Mesodermal cell (in vitro differentiated cells): ENCODE results near the gene GNG2.
A peak's percentile ranks its signal among the peaks of the same experiment; 100 is the strongest.

Experiments
- H3K27ac ChIP-seq: 2 replicates; pipeline ENCODE4 v1.7.0; 2013; ENCODE audit warnings: mild to moderate bottlenecking, low read depth, low read length, moderate library complexity; ENCODE audit not compliant: severe bottlenecking
- H3K36me3 ChIP-seq: 2 replicates; pipeline ENCODE4 v1.7.1; 2013; ENCODE audit warnings: mild to moderate bottlenecking, low read length, moderate library complexity; ENCODE audit not compliant: control insufficient read depth, insufficient read depth
- H3K4me1 ChIP-seq: one replicate; pipeline ENCODE4 v1.7.1; 2013; ENCODE audit warnings: mild to moderate bottlenecking, low read length; ENCODE audit not compliant: insufficient read depth, control insufficient read depth, poor library complexity, severe bottlenecking
- H3K4me3 ChIP-seq: 2 replicates; pipeline ENCODE4 v1.7.0; 2013; ENCODE audit warnings: low read length, control low read depth, mild to moderate bottlenecking; ENCODE audit not compliant: insufficient read depth, poor library complexity, severe bottlenecking; ENCODE audit errors: extremely low read depth
- H3K9me3 ChIP-seq: 2 replicates; pipeline ENCODE4 v1.7.1; 2013; ENCODE audit warnings: mild to moderate bottlenecking, low read length, moderate library complexity; ENCODE audit not compliant: control insufficient read depth
- WGBS, 2 experiments: methylation state at CpG; one replicate each; pipeline ENCODE4 v1.1.5; 2013; ENCODE audit warnings: missing lambda C conversion rate in 2 of 2; ENCODE audit not compliant: insufficient coverage in 2 of 2; 5-methylcytosine and 5-hydroxymethylcytosine counted together

GNG2 gene

DNA sequence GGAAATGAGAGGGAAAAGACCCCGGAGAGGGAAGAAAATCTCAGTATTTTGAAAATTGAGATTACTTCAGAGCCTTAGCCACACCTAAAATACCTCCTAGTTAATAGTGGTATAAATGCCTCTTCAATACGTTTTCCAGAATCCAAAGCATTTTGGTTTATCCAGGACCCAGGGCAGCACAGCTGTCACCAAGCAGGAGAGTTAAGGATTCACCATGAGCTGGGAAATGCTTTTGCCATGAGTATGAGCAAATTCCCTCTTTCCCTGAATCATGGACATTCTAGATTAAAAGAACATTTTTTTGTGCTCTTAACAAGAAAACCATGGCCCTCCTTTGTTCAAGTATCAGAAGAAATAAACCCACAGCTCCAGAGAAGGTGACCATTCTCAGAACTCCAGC, 107.1 kb downstream of the GNG2 start:
- no peaks in the 10 kb centered on the region for H3K9me3 ChIP-seq
- no peaks in the 10 kb centered on the region for H3K4me1 ChIP-seq
- no peak overlapping the region for H3K4me3 ChIP-seq
- H3K27ac ChIP-seq = no peak overlapping the region
- no peaks in the 10 kb centered on the region for H3K36me3 ChIP-seq
- no CpG with 5 or more reads among the region's 2 CpGs for WGBS, 2 experiments

DNA sequence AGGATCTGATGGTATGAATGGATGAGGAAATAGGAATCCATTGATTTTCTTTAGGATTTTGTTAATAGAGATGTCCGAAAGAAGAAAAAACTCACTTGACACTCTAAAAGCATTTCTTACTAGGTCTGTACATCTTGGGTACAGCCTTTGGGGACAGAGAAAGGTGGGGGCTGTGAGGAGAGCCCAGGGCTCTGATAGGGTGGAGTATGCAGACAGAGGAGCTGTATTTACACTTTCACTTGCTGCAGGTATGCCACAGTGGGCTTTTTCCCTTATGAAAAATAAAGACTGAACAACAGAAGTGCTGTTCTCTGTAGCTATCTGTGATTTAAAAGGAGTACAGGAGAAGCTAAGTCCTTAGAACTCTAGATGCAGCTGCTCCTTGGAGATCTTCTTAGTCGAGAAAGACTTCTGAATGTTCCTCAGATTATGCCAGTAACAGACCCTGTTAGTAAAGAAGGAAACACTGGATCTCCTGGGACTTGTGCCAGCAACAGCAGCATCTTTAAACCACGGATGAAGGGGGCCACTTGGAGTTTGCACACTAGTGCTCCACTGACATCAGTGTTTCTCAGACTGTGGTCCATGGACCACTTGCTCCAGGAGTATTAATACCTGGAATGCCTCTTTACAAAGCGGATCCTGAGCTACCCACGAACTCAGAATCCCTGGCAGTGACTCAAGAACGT, 109.6 kb downstream of the GNG2 start:
- H3K4me1 ChIP-seq = no peaks in the 10 kb centered on the region
- 88 to 93% methylated on average over 5 of the region's 6 CpGs for WGBS, 2 experiments

DNA sequence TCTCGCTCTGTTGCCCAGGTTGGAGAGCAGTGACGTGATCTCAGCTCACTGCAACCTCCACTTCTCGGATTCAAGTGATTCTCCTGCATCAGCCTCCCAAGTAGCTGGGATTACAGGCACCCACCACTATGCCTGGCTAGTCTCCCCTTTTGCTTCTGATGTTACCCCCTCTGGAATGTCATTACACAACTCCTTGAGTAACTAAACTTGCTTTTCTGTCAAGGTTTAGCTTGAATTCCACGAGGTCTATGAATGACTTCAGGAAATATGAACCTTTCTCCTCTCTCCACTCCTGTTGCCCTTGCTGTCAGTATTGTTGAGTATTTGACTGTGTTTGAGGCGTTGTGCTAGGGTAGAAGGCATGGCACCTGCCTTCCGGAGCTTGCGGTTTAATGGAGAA, 112.2 kb downstream of the GNG2 start:
- no peaks in the 10 kb centered on the region for H3K9me3 ChIP-seq
- no peaks in the 10 kb centered on the region for H3K4me1 ChIP-seq
- no peak overlapping the region for H3K4me3 ChIP-seq
- H3K36me3 ChIP-seq = no peaks in the 10 kb centered on the region
- 80 to 99% methylated on average over 3 to 6 of the region's 7 CpGs for whole genome bisulfite sequencing, 2 experiments
- H3K27ac ChIP-seq = no peak overlapping the region

More for the DNA sequence above, 109.6 kb downstream of the GNG2 start:
- H3K27ac ChIP-seq = no peak overlapping the region
- no peaks in the 10 kb centered on the region for H3K9me3 ChIP-seq
- no peak overlapping the region for H3K4me3 ChIP-seq
- no peaks in the 10 kb centered on the region for H3K36me3 ChIP-seq

DNA sequence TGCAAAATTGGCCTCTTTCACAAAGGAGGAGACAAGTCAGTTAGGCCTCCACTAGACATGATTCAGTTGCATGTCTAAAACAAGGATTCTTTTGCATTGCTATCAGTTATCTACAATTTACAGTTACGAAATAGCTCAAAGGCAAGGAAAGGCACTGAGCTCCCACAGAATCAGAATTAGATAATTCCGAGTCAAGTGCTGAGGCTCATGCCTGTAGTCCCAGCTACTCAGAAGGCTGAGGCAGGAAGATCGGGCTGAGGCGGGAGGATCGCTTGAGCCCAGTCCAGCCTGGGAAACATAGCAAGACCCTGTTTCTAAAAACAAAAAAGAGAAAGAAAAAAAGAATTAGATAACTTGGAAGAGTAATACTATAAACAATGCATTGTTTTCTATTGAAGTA, 116.7 kb downstream of the GNG2 start:
- Histone ChIP-seq H3K4me3 (no peak overlapping the region), H3K27ac (no peak overlapping the region), H3K36me3 (no peaks in the 10 kb centered on the region), H3K4me1 (no peaks in the 10 kb centered on the region), H3K9me3 (no peaks in the 10 kb centered on the region)
- 94 to 97% methylated on average over 5 of the region's 5 CpGs for WGBS, 2 experiments

DNA sequence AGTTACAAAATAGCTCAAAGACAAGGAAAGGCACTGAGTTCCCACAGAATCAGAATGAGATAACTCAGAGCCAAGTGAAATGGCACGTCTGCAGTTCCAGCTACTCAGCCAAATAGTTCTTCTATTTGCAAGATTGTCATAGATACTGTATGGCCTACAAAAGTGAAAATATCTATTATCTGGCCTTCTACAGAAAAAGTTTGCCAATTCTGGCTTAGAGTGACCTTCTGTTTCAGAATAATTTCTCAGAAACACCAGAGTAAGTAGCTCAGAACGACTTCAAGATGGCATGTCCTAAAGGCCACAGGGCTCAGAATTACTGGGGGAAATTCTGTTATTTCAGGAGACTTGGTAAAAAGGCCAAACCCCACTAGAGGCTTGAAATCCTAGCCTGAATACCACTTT, 118.3 kb downstream of the GNG2 start:
- H3K4me3 ChIP-seq = no peak overlapping the region
- WGBS, 2 experiments = 40% methylated on average over 2 of the region's 2 CpGs; no CpG with 5 or more reads in 1 of the 2 experiments
- peak overlapping the region; percentile 51 for H3K27ac ChIP-seq
- H3K9me3 ChIP-seq = no peaks in the 10 kb centered on the region
- H3K4me1 ChIP-seq = no peaks in the 10 kb centered on the region
- no peaks in the 10 kb centered on the region for H3K36me3 ChIP-seq

DNA sequence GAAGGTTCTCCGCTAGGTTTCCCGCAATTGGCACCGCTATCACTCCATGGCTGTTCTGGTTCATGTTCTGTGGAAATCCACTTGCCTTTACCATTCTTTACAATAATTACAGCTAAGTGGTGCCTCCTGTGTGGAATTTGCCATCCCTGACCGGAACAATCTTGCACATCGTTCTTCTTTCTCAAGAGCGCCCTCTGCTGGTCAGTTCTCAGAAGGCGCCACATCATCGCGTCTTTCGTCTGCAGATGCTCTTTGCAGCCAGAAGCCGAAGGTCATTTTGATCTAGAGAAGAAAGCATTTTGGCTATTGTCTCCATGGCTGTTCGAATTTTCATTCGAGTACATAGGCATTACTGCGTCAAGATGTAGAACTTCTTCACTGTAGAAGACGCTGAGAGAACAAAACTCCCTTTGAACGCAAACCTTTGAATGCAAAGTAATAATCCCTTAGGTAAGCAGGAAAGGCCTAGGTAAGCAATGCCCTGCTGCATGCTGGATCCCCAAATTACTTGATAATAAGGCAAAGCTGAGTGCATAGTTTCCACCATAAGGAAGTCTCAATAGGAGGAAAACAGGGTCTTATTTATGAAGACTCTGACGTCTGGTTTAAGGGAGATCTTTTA, 118.8 kb downstream of the GNG2 start:
- H3K4me3 ChIP-seq = no peak overlapping the region
- H3K27ac ChIP-seq = peak overlapping the region; percentile 51
- 24 to 26% methylated on average over 14 to 17 of the region's 17 CpGs for WGBS, 2 experiments
- H3K4me1 ChIP-seq = no peaks in the 10 kb centered on the region
- no peaks in the 10 kb centered on the region for H3K9me3 ChIP-seq
- H3K36me3 ChIP-seq = no peaks in the 10 kb centered on the region

DNA sequence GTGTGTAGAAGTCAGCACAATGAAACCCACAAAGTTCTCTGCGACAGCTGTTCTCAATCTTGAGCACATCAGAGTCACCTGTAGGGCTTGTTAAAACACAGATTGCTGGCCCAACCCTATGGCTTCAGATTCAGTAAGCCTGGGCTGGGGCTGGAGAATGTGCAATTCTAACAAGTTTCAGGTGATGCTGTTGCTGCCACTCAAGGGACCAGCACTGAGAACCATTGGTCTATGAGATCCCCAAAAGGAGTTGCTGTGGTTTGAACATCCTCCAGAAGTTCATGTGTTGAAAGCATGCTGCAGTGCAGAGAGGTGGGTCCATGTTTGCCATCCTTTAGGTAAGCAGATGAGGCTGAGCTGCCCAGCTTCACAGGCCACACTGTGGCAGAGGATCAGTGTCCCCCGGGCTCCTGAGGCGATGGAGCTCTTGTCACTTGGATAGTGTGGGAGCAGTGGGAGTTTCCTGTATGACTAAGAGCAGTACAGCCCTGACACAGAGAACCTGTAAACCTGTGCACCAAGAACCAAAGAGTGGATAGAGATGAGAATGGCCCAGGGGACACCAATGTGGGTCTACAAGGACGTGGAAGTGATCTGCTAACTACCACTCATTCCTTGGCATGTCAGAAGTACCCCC, 120.9 kb downstream of the GNG2 start:
- no peak overlapping the region for H3K27ac ChIP-seq
- H3K4me1 ChIP-seq = no peaks in the 10 kb centered on the region
- WGBS, 2 experiments = 84 to 100% methylated on average over 3 to 4 of the region's 4 CpGs
- H3K9me3 ChIP-seq = no peaks in the 10 kb centered on the region
- no peaks in the 10 kb centered on the region for H3K36me3 ChIP-seq
- no peak overlapping the region for H3K4me3 ChIP-seq

DNA sequence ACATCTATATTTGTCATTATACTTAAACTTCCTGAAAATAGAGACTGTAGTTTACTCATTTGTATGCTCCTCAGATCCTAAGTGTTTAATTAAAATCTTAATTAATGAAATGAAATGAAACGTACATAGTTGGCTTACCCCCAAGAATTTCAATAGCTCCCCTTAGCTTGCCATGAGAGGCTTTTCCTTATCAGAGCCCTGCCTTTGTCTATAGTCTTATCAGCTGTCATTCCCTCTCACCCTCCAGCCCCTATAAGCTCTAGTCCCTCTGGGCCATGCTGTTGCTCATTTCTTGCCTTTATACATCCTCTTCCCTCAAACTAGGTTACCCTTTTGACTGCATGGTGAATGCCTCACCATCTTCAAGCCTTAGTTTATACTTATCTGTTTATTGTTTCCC, 127.8 kb downstream of the GNG2 start:
- Histone ChIP-seq H3K27ac (no peak overlapping the region), H3K4me3 (no peak overlapping the region), H3K36me3 (peaks cover 13% of the 10 kb centered on the region), H3K4me1 (peaks cover 4% of the 10 kb centered on the region), H3K9me3 (no peaks in the 10 kb centered on the region)
- WGBS, 2 experiments = 80% methylated on average over 1 of the region's 1 CpG; no CpG with 5 or more reads in 1 of the 2 experiments

DNA sequence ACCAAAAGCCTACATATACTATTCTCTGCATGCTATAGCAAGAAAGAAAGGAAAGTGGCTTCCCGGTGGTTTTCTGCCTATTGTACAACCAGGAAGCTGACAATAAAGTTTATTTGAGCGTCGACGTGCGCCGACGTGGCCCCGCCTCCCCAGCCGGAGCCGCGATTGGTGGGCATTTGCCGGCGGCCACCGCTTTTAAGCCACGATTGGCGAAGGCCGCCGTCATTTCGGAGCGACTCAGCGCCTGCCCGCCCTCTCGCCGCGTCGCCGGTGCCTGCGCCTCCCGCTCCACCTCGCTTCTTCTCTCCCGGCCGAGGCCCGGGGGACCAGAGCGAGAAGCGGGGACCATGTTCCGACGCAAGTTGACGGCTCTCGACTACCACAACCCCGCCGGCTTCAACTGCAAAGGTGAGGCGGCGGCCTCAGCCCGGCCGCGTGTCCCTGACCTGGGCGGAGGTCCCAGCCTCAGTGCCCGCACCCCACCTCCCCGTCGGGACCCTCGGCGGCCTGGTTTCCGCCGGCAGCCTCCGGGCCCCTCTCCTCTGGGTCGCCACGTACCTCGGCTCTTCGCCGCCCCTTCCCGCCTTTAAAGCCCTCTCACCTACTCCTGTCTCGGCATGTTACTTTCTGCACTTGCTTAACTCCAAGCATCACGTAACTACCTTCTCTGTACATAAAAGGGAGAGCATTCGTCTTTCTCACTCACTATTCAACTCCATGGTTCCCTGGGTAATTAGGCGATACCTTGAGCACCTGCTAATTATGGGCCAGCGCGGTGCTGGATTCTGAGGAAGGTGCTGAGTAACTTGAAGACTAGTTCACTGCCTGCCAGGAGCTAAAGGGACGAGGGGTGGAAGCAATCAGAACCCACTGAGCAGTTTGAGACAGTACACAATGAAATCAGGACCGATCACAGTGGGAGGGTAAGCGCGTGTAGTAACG, 129.2 kb downstream of the GNG2 start, which contains the start of gene RTRAF:
Gene RTRAF, plus strand, starts transcription at position 254 of the 942 bp plus-strand sequence. Its CDS starts 94 bp downstream, at position 348.
- H3K4me3 ChIP-seq = peak within 1 kb of the TSS; percentile 98
- no peaks in the 10 kb centered on the region for H3K9me3 ChIP-seq
- H3K27ac ChIP-seq = peak within 1 kb of the TSS; percentile 68
- WGBS, 2 experiments = 0 to 1% methylated on average over 61 to 64 of the region's 72 CpGs
- peaks cover 17% of the 10 kb centered on the region for H3K36me3 ChIP-seq
- H3K4me1 ChIP-seq = peaks cover 4% of the 10 kb centered on the region

DNA sequence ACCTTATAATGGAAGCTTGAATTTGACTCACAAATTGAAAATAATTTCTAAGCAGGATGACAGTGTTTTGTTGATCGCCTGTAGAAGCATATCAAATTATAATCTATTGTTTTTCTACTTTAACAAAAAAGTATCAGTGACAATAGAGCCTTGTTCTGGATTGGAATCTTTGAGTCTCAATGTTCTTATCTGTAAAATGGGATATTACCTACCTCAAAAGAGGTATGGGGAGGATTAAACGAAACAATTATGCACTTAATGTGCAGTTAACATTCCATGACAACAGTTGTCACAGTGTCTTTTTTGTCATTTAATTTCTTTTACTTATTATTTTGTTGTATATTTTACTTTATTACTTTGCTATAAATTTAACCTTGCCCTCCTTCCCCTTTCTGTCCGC, 130.1 kb downstream of the GNG2 start:
- H3K36me3 ChIP-seq = peaks cover 21% of the 10 kb centered on the region
- H3K27ac ChIP-seq = no peak overlapping the region
- peaks cover 4% of the 10 kb centered on the region for H3K4me1 ChIP-seq
- peak overlapping the region; percentile 98 for H3K4me3 ChIP-seq
- whole genome bisulfite sequencing, 2 experiments = no CpG with 5 or more reads among the region's 3 CpGs
- H3K9me3 ChIP-seq = no peaks in the 10 kb centered on the region
